GM21723 (cell line): ENCODE measurements around the gene VWA8.
"Not testable (repeated sequence)": the region's sequence is repeated elsewhere in the genome, so short reads cannot be mapped to it uniquely, and the experiment has no call there.

Experiments used
- ATAC-seq: cut with Tn5 transposase; IDR thresholded peaks from one replicate; pipeline ENCODE4 v1.9.1; 2021; ENCODE audit warnings: mild to moderate bottlenecking, moderate library complexity; ENCODE audit not compliant: unreplicated experiment

Gene VWA8

DNA sequence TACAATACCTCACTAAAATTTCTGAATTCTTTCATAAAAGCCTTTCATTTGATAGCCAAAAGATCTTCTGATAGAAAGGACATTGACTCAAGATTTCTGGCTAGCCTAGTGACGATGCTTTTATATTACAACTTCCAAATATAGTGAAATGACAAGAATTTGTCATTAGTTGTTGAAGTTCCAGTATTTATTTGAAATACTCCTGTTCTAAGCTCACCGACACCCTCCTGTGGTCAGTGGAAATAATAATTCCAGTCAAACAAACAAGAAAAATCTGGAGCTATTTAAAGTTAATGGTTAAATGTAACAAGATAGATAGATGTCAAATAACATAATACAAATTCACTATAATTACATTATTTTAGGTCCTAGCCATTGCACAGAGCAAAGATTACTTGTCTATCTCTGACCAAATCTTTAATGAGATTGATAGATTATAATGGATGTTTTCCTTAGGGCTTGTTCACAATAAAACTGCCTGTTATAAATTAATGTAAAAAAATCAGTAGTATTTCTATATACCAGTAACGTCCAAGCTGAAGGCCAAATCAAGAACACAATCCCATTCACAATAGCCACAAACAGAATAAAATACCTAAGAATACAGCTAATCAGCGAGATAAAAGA lies 308.1 kb downstream of the VWA8 start:
- no peak for ATAC-seq

DNA sequence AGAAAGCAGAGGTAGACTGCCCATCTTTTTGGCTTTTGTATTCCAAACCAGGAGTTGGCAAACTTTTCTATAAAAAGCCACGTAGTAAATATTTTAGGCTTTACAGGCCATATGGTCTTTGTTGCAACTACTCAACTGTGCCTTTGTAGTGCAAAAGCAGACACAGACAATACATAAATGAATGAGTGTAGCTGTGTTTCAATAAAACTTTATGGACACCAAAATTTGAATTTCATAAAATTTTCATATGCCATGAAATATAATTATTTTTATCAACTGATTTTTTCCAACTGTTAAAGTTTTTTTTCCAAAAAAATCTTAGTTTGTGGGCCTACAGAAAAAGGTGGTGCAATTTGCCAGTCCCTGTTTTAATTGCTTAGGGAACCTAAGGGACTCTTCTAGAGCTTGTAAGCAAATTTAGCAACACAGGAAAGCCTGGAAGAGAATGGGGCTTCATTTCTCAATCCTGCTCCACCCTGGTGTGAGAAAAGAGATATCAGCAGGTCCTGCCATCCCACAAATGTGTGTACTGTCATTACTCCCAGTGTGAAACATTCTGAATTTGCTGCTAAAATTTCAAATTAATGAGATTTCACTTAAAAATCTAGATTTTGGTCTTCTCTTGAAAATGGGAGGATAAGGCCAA lies 309.4 kb downstream of the VWA8 start:
- no peak for ATAC-seq

- ATAC-seq, result no peak
These were observed 310.2 kb downstream of the VWA8 start for GRCh38 chr13:41650706-41651105.

DNA sequence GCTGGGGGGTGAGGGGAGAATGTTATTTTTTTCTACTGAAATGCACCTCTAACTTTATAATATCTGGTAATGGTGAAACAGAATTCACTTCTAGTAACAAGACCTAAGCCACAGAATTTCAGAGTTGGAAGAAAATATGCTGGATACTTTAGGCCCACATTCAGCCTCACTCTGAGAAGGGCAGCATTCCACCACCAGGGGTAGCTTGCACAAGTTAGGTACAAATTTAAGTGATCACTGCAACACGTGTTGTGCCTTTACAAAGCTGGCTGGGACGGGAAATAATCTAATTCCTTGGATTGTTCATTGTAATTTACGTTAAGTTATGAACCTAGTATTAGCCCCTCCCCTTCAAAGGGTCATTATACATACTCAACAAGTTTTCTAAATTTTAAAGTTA lies 311.2 kb downstream of the VWA8 start:
- no peak for ATAC-seq

DNA sequence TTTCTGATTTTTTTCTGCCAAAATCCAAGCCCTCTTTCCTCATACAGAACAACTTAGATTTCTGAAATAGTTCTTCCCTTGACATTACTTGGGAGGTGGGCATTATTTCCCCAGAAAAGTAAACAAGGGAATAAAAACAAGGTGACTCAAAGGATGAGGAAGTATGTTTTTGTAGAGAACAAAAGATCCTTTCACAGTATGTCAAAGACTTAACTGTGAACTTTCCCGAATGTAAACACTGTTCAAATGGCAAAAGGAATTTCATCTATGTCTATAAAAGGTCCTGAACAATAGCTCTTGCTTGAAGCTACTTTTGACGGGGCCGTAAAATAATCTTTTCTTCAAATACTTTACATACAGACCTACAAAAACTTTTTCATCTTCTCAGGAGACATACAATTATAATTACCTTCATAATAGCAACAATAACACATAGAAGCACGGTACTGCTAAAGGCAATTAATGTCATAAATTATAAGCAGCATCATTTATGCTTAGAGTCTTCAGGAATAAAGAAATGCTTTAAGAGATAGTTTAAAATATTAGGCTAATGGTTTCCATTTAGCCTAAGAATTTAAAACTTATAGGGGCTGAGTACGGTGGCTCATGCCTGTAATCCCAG lies 312.5 kb downstream of the VWA8 start:
- no peak for ATAC-seq

DNA sequence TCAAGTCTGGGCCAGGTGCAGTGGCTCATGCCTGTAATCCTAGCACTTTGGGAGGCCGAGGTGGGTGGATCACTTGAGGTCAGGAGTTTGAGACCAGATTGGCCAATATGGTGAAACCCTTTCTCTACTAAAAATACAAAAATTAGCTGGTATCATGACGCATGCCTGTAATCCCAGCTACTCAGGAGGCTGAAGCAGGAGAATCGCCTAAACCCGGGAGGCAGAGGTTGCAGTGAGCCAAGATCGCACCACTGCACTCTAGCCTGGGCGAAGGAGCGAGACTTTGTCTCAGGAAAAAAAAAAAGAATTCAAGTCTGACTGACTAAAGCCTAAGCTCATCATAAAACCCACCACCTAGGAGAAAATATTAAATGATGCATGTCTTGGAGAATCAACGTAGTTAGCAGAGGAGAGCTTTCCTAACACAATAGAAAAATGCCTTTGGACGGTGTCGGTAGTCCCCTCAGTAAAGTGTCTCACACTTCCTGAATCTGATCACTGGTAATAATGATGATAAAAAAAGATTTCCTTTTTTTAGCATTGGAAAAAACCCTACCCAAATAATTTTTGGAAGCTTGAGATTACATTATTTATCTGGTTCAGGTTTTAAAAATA lies 313.1 kb downstream of the VWA8 start:
- not testable (repeated sequence) for ATAC-seq

- no peak for ATAC-seq
These were observed 315.6 kb downstream of the VWA8 start for GRCh38 chr13:41645331-41645730.

- ATAC-seq, result no peak
These were observed 316.2 kb downstream of the VWA8 start for GRCh38 chr13:41644742-41645141.

GRCh38 chr13:41643507-41643906 lies 317.4 kb downstream of the VWA8 start:
- no peak for ATAC-seq

DNA sequence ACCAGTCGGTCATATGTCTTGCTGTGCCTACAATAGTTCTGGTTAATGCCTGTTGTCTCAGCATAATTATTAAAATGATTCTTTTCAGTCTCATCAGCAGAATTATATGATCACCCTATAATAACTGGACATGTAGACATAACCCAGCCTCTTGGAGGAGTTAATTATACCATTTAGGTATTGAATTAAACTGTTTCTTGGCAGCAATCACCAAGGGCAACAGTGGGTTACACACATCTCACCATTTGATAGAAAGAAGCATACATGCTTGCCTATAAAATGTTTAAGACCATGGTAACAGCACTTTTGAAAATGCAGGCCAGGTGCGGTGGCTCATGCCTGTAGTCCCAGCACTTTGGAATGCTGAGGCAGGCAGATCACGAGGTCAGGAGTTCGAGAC lies 318.9 kb downstream of the VWA8 start:
- ATAC-seq, result no peak

DNA sequence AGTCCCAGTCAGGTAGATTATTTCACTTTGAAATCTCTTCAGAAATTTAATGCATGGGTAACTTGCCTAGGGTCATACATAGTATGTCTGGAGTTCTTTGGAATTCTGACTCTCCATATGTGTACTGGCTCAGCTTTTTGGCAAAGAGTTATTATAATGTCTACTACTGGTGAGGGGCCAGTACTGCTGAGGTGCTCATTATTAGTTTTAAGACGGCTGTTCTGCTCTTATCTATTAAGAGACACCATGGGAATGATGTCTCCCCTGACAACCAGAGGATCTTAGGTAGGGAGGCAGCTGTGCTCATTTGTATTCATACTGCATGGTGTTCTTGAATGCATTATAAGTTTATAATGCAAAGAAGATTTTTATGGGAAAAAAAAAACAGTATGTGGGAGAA lies 319.5 kb downstream of the VWA8 start:
- ATAC-seq, result no peak

DNA sequence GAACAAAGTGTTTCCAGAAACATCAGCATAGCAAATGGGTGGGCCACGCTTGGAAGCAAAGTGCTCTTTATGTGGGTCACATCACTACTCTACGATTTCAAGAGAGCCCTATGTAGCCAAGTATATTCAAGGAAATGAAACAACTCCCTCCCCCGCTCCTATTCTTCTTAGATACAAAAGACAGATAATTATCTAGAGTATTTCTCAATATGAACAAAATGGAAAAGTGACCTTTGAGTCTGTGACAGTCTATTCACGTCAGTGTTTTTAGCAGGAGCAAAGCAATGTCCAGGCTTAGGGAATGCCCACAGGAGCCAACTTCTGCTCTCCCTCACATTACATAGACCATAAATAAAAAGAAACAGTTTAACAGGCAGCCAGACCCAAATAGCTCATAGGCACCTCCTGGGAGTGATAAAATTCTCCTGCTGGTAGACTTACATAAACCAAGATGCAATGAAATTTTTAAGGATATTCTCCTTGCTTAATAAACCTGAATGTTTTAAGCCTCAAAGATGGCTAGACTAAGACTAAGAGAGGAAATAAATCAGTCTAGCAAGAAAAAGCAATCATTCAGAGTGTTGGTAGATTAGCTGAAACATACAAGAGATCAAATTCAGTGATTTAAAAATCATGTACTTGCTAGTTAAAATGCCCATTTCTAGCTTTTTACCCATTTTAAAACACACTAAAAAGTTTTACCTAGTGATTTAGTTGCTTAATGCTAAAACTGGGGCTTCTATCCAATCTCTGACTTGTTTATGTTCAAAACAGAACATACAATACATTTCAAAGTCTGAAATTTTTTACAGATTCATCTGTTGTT lies 320.7 kb downstream of the VWA8 start:
- ATAC-seq, result no peak

DNA sequence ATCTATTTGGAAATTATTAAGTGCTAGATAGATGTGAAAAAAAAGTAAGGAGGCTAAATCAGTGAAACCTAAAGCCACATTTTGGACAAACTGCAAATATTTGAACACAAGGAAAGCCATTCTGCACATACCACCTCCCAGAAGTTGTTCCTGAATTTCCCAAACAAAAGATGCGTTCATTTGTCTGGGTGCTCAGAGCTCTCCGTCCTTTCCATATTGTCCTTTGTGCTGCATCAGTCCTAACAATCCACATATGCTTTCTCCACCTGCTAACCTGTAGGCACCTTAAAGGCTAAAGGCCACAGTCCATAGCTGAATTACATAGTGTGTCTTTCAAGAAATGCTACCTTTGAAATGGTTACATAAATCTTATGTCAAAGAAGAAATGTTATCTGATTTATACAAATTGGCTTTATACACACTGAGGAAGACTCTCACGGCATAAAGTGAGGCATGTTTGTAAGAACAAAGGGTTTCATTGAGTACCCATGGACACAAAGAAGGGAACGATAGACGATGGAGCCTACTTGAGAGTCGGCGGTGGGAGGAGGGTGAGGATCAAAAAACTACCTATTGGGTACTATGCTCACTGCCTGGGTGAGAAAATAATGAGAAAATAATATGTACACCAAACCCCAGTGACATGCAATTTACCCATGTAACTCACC lies 321.5 kb downstream of the VWA8 start:
- no peak for ATAC-seq

GRCh38 chr13:41637586-41637985 lies 323.3 kb downstream of the VWA8 start:
- no peak for ATAC-seq

DNA sequence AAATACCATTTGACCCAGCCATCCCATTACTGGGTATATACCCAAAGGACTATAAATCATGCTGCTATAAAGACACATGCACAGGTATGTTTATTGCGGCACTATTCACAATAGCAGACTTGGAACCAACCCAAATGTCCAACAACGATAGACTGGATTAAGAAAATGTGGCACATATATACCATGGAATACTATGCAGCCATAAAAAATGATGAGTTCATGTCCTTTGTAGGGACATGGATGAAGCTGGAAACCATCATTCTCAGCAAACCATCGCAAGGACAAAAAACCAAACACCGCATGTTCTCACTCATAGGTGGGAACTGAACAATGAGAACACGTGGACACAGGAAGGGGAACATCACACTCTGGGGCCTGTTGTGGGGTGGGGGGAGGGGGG lies 323.9 kb downstream of the VWA8 start:
- ATAC-seq, result not testable (repeated sequence)

DNA sequence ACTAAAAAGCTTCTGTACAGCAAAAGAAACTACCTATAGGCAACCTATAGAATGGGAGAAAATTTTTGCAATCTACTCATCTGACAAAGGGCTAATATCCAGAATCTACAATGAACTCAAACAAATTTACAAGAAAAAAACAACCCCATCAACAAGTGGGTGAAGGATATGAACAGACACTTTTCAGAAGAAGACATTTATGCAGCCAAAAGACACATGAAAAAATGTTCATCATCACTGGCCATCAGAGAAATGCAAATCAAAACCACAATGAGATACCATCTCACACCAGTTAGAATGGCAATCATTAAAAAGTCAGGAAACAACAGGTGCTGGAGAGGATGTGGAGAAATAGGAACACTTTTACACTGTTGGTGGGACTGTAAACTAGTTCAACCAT lies 324.3 kb downstream of the VWA8 start:
- ATAC-seq, result not testable (repeated sequence)

- ATAC-seq, result no peak
These were observed 326.5 kb downstream of the VWA8 start for GRCh38 chr13:41634407-41634806.

- ATAC-seq, result no peak
These were observed 327.1 kb downstream of the VWA8 start for GRCh38 chr13:41633776-41634175.

GRCh38 chr13:41631296-41631965 lies 329.5 kb downstream of the VWA8 start:
- no peak for ATAC-seq

DNA sequence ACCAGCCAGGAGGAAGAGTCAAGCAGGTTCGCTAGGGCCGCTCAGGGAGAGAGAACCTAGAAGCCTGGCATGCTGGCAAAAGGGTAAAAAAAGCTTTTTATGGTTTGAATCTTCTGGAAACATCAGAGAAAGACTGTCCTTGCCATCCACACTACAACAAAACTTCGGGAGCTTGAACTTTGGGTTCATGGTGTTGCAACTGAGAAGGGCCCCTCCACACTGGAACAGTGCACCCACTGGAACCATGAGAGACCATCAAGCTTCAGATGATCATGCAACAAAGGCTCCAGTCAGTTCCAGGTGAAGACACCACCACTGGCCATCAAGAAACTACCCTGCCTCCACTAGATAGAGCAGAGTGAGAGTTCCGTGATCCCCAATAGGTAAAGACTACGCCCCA lies 333.5 kb downstream of the VWA8 start:
- ATAC-seq, result no peak
